Sigmoid colon (tissue), 4 donors: ENCODE data around the gene MRPL44.

Experiments
- EP300 ChIP-seq, 4 donors: sonication (generic); formaldehyde crosslinking; IDR thresholded peaks; one replicate each; pipeline ENCODE4 v1.6.1; 2017; ENCODE audit warnings: antibody characterized with exemption in 4 of 4
- POLR2A ChIP-seq, 2 donors: fragments of 450-650 bp; IDR thresholded peaks; one replicate each; pipeline ENCODE4 v1.6.1; 2016; ENCODE audit warnings: antibody characterized with exemption in 2 of 2, mild to moderate bottlenecking in 2 of 2, moderate library complexity in 2 of 2
- TF ChIP-seq, protein P1 (sequence below), 4 experiments: fragments of 450-650 bp in 3 of 4; fragments of 200-600 bp in 1 of 4; IDR thresholded peaks; one replicate each; pipeline ENCODE4 v1.5.1; 2016 to 2019; ENCODE audit warnings: antibody characterized with exemption in 4 of 4, mild to moderate bottlenecking in 3 of 4, moderate library complexity in 2 of 4

DNA sequence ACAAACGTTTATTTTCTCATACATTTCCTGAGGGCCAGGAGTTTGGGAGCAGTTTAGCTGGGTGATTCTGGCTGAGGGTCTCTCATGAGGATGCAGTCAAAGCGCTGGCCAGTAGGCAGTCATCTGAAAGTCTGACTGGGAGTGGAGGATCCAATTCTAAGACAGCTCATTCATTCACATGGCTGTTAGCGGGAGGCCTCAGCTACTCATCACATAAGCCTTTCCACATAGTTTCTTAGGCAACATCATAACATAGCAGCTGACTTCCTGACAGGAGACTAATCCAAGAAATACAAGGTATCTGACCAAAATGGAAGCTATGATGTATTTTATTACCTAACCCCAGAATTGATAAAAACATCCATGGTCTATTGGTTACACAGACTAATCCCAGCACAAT lies 2.9 kb upstream of the MRPL44 start:
- TF ChIP-seq, protein P1, sequence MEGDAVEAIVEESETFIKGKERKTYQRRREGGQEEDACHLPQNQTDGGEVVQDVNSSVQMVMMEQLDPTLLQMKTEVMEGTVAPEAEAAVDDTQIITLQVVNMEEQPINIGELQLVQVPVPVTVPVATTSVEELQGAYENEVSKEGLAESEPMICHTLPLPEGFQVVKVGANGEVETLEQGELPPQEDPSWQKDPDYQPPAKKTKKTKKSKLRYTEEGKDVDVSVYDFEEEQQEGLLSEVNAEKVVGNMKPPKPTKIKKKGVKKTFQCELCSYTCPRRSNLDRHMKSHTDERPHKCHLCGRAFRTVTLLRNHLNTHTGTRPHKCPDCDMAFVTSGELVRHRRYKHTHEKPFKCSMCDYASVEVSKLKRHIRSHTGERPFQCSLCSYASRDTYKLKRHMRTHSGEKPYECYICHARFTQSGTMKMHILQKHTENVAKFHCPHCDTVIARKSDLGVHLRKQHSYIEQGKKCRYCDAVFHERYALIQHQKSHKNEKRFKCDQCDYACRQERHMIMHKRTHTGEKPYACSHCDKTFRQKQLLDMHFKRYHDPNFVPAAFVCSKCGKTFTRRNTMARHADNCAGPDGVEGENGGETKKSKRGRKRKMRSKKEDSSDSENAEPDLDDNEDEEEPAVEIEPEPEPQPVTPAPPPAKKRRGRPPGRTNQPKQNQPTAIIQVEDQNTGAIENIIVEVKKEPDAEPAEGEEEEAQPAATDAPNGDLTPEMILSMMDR (IDR thresholded peaks at IDR 0.05) = no peak
- no peak for TF ChIP-seq POLR2A (IDR thresholded peaks at IDR 0.05)
- no peak for TF ChIP-seq EP300 (IDR thresholded peaks at IDR 0.05)
